Panc1 (cell line): ENCODE measurements around the gene FAM193A. TPM values are rescaled to one million over a fixed set of nuclear protein-coding genes. Genes with fewer than 3 reads are reported as not detected.

Experiments used
- ATAC-seq: fragments of 200-7000 bp; cut with Tn5 transposase; 2 replicates; pipeline ENCODE4 v1.9.1; 2020; ENCODE audit warnings: mild to moderate bottlenecking, moderate library complexity
- BruUV-seq: library from RNA; stranded (reverse); fragments of 400-500 nt; replicated peaks from 2 replicates; lab custom pipeline; 2021; lab: Mats Ljungman, UMichigan
- CTCF ChIA-PET: fragments of 300-600 bp; sonication (Branson Sonifier 250); formaldehyde crosslinking; loops from one replicate; lab custom pipeline; 2022; ENCODE audit warnings: antibody characterized with exemption; lab: Charles Lee
- POLR2A ChIA-PET: fragments of 300-600 bp; sonication (Branson Sonifier 250); formaldehyde crosslinking; loops from one replicate; lab custom pipeline; 2022; ENCODE audit warnings: antibody characterized with exemption; lab: Charles Lee
- DNase-seq: peaks from one replicate; pipeline ENCODE4 v3.0.0-alpha.2; 2010; ENCODE audit warnings: low read depth, low spot score
- H3K27ac ChIP-seq: 2 replicates; pipeline ENCODE4 v1.5.1; 2011; ENCODE audit warnings: mild to moderate bottlenecking, low read length, inconsistent platforms
- H3K27me3 ChIP-seq: fragments of 200-500 bp; sonication (Bioruptor generic); 2 replicates; pipeline ENCODE4 v1.6.0; 2014; ENCODE audit warnings: low read length, inconsistent platforms; ENCODE audit not compliant: control insufficient read depth, insufficient read depth
- H3K36me3 ChIP-seq: fragments of 200-500 bp; sonication (Bioruptor generic); 2 replicates; pipeline ENCODE4 v1.5.1; 2014; ENCODE audit warnings: inconsistent platforms, mild to moderate bottlenecking, low read length, moderate library complexity; ENCODE audit not compliant: control insufficient read depth, insufficient read depth
- H3K4me1 ChIP-seq: 2 replicates; pipeline ENCODE4 v1.5.1; 2011; ENCODE audit warnings: inconsistent platforms, mild to moderate bottlenecking, low read length, moderate library complexity; ENCODE audit not compliant: control insufficient read depth, insufficient read depth
- H3K4me3 ChIP-seq, 2 experiments: 2 replicates each; pipeline ENCODE4 v1.5.1; 2011 to 2012; ENCODE audit warnings: low read depth in 2 of 2, low read length in 2 of 2, mild to moderate bottlenecking in 2 of 2, inconsistent platforms in 1 of 2, moderate library complexity in 1 of 2
- H3K9me3 ChIP-seq: fragments of 200-500 bp; sonication (Bioruptor generic); 2 replicates; pipeline ENCODE4 v1.5.1; 2014; ENCODE audit warnings: low read depth, mild to moderate bottlenecking, inconsistent platforms, low read length, moderate library complexity; ENCODE audit not compliant: control insufficient read depth, insufficient read depth
- POLR2AphosphoS5 ChIP-seq: IDR thresholded peaks from 2 replicates; pipeline ENCODE4 v1.6.1; 2012; ENCODE audit warnings: mild to moderate bottlenecking, low read depth, low read length, moderate library complexity
- REST ChIP-seq, 2 experiments: IDR thresholded peaks; 2 replicates each; pipeline ENCODE4 v1.6.1; 2011 to 2012; ENCODE audit warnings: low read depth in 2 of 2, control low read depth in 1 of 2, low read length in 1 of 2, mild to moderate bottlenecking in 1 of 2, moderate library complexity in 1 of 2; ENCODE audit not compliant: insufficient read depth in 1 of 2
- SIN3A ChIP-seq: IDR thresholded peaks from 2 replicates; pipeline ENCODE4 v1.6.1; 2012; ENCODE audit warnings: low read depth, mild to moderate bottlenecking, low read length, moderate library complexity, borderline replicate concordance; ENCODE audit not compliant: insufficient read depth
- TCF7L2 ChIP-seq: IDR thresholded peaks from 2 replicates; pipeline ENCODE4 v1.6.1; 2011; ENCODE audit warnings: mild to moderate bottlenecking, low read depth, low read length, inconsistent platforms
- in situ Hi-C: cut with HindIII; loops from 2 replicates; pipeline ENCODE4 v1.10.0; 2016; ENCODE audit warnings: low sequenced_read_pairs, low pct_unique_long_range_greater_than_20kb
- intact Hi-C: fragments of 100-400 bp; cut with micrococcal nuclease; formaldehyde crosslinking; loops from one replicate; pipeline ENCODE4 v1.10.0; 2022; ENCODE audit not compliant: unreplicated experiment
- total RNA-seq: library from RNA; stranded (reverse); gene quantifications from one replicate; pipeline ENCODE4 v1.2.1, GENCODE V29; 2021; ENCODE audit not compliant: unreplicated experiment
- TF ChIP-seq, protein P1 (sequence below): fragments of 450-650 bp; IDR thresholded peaks from 2 replicates; pipeline ENCODE4 v1.5.1; 2017; ENCODE audit warnings: mild to moderate bottlenecking

The FAM193A gene
- total RNA-seq, 1 experiment from 2014 or later: 25.7 TPM

- POLR2A ChIA-PET: interaction anchor here (0.6 kb wide), 1 partner anchor 497 kb away, joined by 8 read pairs; no protein-coding TSS in a partner anchor
- intact Hi-C loops: no loop called here
- CTCF ChIA-PET: no interaction called here
These were observed 191.8 kb downstream of the FAM193A start for GRCh38 chr4:2728221-2728620.

DNA sequence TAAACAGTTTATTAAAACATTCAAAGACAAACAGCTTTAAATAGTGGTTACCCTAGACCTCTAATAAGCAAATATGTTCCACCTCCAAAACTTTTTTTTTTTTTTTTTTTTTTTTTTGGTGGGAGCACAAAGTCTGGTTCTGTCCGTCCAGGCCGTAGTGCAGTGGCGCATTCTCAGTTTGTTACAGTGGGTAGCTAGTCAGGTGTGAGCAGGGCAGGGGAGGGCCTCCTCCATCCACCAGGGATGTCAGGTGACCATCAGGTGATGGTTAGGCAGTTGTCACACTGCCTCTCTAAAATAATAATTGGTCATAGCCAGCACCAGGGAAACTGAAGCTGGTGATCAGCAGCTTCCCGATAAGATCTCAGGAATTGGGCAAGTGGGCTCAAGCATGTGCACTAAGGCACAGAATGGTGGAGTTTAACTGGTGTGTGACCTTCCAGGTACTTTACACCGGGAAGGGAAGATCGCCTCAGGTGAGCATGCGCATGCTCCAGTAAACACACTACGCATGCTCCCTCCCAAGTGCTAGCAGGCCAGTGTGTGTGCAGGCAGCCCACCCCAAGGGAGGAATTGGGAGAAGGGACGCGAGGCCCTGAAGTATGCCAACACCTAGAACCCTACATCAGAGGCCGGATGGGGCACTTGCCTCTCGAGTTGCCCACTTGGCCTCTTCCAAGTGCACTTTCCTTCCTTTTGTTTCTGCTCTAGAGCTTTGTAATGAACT is 192.5 kb downstream of the FAM193A start:
- no peaks in the 10 kb centered on the region for H3K9me3 ChIP-seq
- ChIA-PET POLR2A (interaction anchor here (0.6 kb wide), 1 partner anchor 498 kb away, joined by 8 read pairs; no protein-coding TSS in a partner anchor), CTCF (no interaction called here)
- no peak for TF ChIP-seq SIN3A
- no peaks in the 10 kb centered on the region for H3K4me1 ChIP-seq
- no TSS peak for BruUV-seq
- no peak overlapping the region for H3K27ac ChIP-seq
- H3K4me3 ChIP-seq: no peak overlapping the region
- ATAC-seq (no peak), DNase-seq (no peak)
- no peaks in the 10 kb centered on the region for H3K27me3 ChIP-seq
- intact Hi-C loops: no loop called here
- in situ Hi-C loops: no loop called here
- no peaks in the 10 kb centered on the region; the same call in 1 of the 2 replicates for H3K36me3 ChIP-seq

More at GRCh38 chr4:2728221-2728620, 191.8 kb downstream of the FAM193A start:
- no peak for TF ChIP-seq SIN3A
- no peak for TF ChIP-seq POLR2AphosphoS5
- no peak for TF ChIP-seq REST (IDR thresholded peaks at IDR 0.05; ENCODE audit: insufficient read depth in 1 of 2, low read depth in 2 of 2, low read length in 1 of 2)
- no TSS peak for BruUV-seq
- in situ Hi-C loops: no loop called here
- Histone ChIP-seq H3K27ac (no peak overlapping the region), H3K4me1 (no peaks in the 10 kb centered on the region), H3K27me3 (no peaks in the 10 kb centered on the region), H3K4me3 (no peak overlapping the region), H3K36me3 (no peaks in the 10 kb centered on the region; the same call in 1 of the 2 replicates), H3K9me3 (no peaks in the 10 kb centered on the region)
- DNase-seq (no peak), ATAC-seq (no peak)

DNA sequence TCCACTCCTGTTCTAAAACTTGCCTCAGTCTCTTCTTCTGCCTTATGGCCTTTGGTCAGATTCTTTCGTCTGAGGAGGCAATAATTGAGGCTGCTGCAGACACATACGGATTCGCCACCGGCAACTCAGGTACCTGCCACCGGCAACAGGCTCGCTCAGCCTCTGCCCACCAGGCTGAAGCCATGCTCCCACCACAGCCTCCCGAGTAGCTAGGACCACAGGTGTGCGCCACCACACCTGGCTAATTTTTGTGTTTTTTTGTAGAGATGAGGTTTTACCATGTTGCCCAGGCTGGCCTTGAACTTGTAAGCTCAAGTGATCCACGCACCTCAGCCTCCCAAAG is 193.1 kb downstream of the FAM193A start:
- Histone ChIP-seq H3K27me3 (no peaks in the 10 kb centered on the region), H3K4me1 (no peaks in the 10 kb centered on the region), H3K4me3 (no peak overlapping the region), H3K36me3 (no peaks in the 10 kb centered on the region; the same call in 1 of the 2 replicates), H3K27ac (no peak overlapping the region), H3K9me3 (no peaks in the 10 kb centered on the region)
- no peak for DNase-seq
- POLR2A ChIA-PET: no interaction called here
- CTCF ChIA-PET: no interaction called here
- no TSS peak for BruUV-seq
- intact Hi-C loops (no loop called here), in situ Hi-C loops (no loop called here)
- TF ChIP-seq POLR2AphosphoS5: no peak
- TF ChIP-seq REST (IDR thresholded peaks at IDR 0.05; ENCODE audit: insufficient read depth in 1 of 2, low read depth in 2 of 2, low read length in 1 of 2): no peak
- TF ChIP-seq, protein P1, sequence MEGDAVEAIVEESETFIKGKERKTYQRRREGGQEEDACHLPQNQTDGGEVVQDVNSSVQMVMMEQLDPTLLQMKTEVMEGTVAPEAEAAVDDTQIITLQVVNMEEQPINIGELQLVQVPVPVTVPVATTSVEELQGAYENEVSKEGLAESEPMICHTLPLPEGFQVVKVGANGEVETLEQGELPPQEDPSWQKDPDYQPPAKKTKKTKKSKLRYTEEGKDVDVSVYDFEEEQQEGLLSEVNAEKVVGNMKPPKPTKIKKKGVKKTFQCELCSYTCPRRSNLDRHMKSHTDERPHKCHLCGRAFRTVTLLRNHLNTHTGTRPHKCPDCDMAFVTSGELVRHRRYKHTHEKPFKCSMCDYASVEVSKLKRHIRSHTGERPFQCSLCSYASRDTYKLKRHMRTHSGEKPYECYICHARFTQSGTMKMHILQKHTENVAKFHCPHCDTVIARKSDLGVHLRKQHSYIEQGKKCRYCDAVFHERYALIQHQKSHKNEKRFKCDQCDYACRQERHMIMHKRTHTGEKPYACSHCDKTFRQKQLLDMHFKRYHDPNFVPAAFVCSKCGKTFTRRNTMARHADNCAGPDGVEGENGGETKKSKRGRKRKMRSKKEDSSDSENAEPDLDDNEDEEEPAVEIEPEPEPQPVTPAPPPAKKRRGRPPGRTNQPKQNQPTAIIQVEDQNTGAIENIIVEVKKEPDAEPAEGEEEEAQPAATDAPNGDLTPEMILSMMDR: no peak
- TF ChIP-seq SIN3A: no peak
- no peak for TF ChIP-seq TCF7L2
- ATAC-seq: no peak
